ENCODE measurements around the gene SEC16B. TPM values are rescaled to one million over a fixed set of nuclear protein-coding genes. Genes with fewer than 3 reads are reported as not detected.

Gene SEC16B
- total and polyA plus RNA-seq, 9 of the 15 experiments (the other 6 are each of a cell fraction or from before 2014, with no cell fraction given), result not detected

DNA sequence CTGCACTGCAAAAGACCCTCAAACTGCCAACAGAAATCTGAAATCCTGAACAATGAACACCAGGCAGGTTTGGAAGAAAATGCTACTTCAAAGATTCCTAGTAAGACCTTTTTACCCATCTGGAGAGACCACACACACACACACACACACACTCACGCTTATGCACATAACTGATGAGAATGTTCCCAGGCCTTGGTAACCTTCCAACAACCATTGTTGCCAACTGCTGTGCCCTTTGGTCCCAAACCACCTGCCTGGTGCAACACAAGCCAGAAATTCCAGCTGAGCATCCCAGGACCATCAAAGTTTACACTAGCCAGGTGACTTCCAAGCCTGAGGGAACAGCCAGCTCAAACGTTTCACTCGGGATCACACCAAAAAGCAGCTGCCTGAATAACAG lies 56.9 kb downstream of the SEC16B start:
- no peaks in the 10 kb centered on the region for H3K4me1 ChIP-seq (replicated peaks in 1 of 2; ENCODE audit: control insufficient read depth in 2 of 2, insufficient read depth in 2 of 2, low read length in 2 of 2)
- no peak overlapping the region for H3K4me3 ChIP-seq
- in situ Hi-C loops (cut with MboI) (no loop called here), intact Hi-C loops (cut with micrococcal nuclease) (no loop called here)
- no peaks in the 10 kb centered on the region for H4K20me1 ChIP-seq (replicated peaks; ENCODE audit: control insufficient read depth, insufficient read depth, low read length)
- H3K79me2 ChIP-seq (ENCODE audit: control insufficient read depth, insufficient read depth, low read length), result no peaks in the 10 kb centered on the region
- no peaks in the 10 kb centered on the region for H3K9me1 ChIP-seq (ENCODE audit: control insufficient read depth, insufficient read depth, low read length)
- DNase-seq (ENCODE audit: extremely low read depth in 1 of 4, low spot score in 3 of 4) (no peak), ATAC-seq (no peak), FAIRE-seq (no peak)
- WGBS (ENCODE audit: insufficient coverage, low coverage, missing lambda C conversion rate), result 0% methylated on average over 3 of the region's 3 CpGs
- H3K36me3 ChIP-seq (ENCODE audit: control insufficient read depth, insufficient read depth, low read length), result no peaks in the 10 kb centered on the region
- H3K27ac ChIP-seq (ENCODE audit: extremely low read depth, low read depth, low read length), result no peak overlapping the region
- ChIA-PET CTCF (ENCODE audit: low intra/inter-chr PET ratio) (no interaction called here), POLR2A (no interaction called here)
- TF ChIP-seq KLF10 (CRISPR knock-in tag; IDR thresholded peaks at IDR 0.05) (no peak), THRB (CRISPR knock-in tag; conservative IDR thresholded peaks at IDR 0.05) (no peak), DEAF1 (CRISPR knock-in tag; IDR thresholded peaks at IDR 0.05) (no peak), ZNF311 (CRISPR knock-in tag; IDR thresholded peaks at IDR 0.05) (no peak), CBX5 (IDR thresholded peaks at IDR 0.05; ENCODE audit: borderline replicate concordance, low read depth) (no peak), PHF8 (IDR thresholded peaks at IDR 0.05; ENCODE audit: borderline replicate concordance, low read length) (no peak), MAZ (CRISPR knock-in tag; conservative IDR thresholded peaks at IDR 0.05 in 1 of 2, IDR thresholded peaks at IDR 0.05 in 1 of 2) (no peak), ZNF57 (CRISPR knock-in tag; IDR thresholded peaks at IDR 0.05) (no peak), ZFX (CRISPR knock-in tag; IDR thresholded peaks at IDR 0.05) (no peak), BMI1 (IDR thresholded peaks at IDR 0.05; ENCODE audit: low read length) (no peak)
- TF ChIP-seq, protein P1, sequence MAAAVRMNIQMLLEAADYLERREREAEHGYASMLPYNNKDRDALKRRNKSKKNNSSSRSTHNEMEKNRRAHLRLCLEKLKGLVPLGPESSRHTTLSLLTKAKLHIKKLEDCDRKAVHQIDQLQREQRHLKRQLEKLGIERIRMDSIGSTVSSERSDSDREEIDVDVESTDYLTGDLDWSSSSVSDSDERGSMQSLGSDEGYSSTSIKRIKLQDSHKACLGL (CRISPR knock-in tag; IDR thresholded peaks at IDR 0.05; ENCODE audit: borderline replicate concordance, poor library complexity, severe bottlenecking), result no peak
- TF ChIP-seq, protein P2, sequence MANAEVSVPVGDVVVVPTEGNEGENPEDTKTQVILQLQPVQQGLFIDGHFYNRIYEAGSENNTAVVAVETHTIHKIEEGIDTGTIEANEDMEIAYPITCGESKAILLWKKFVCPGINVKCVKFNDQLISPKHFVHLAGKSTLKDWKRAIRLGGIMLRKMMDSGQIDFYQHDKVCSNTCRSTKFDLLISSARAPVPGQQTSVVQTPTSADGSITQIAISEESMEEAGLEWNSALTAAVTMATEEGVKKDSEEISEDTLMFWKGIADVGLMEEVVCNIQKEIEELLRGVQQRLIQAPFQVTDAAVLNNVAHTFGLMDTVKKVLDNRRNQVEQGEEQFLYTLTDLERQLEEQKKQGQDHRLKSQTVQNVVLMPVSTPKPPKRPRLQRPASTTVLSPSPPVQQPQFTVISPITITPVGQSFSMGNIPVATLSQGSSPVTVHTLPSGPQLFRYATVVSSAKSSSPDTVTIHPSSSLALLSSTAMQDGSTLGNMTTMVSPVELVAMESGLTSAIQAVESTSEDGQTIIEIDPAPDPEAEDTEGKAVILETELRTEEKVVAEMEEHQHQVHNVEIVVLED (CRISPR knock-in tag; IDR thresholded peaks at IDR 0.05), result no peak
- H3K9ac ChIP-seq (ENCODE audit: insufficient read depth in 1 of 2, low read depth in 2 of 2, low read length in 2 of 2), result no peak overlapping the region
- no peaks in the 10 kb centered on the region for H3K27me3 ChIP-seq (ENCODE audit: control insufficient read depth in 2 of 2, insufficient read depth in 2 of 2, low read length in 2 of 2)
- peaks cover 2% of the 10 kb centered on the region; the same call in 1 of the 2 replicates for H3K9me3 ChIP-seq (replicated peaks; ENCODE audit: control insufficient read depth, insufficient read depth, low read depth, low read length)
- BruUV-seq (replicated peaks), result no TSS peak
- no peak overlapping the region for H3K4me2 ChIP-seq (ENCODE audit: insufficient read depth, low read length)
- H2AFZ ChIP-seq (ENCODE audit: low read depth, low read length), result no peak overlapping the region

Measured in K562 (cell line).